Measurements from ENCODE around the gene SLC35F4. TPM values are rescaled to one million over a fixed set of nuclear protein-coding genes. Genes with fewer than 3 reads are reported as not detected.

SLC35F4 gene
- polyA plus RNA-seq, 1 donor from 2014 or later, result 21.0 TPM

- Histone ChIP-seq H3K9me2 (ENCODE audit: insufficient read depth, low read length) (no peaks in the 10 kb centered on the region), H4K20me1 (ENCODE audit: insufficient read depth) (no peaks in the 10 kb centered on the region), H3K4me2 (ENCODE audit: low read length) (no peak overlapping the region), H3K4me3 (ENCODE audit: low read length) (no peak overlapping the region), H3K36me3 (ENCODE audit: insufficient read depth, low read length) (no peaks in the 10 kb centered on the region), H3K27me3 (ENCODE audit: insufficient read depth, low read depth, low read length) (no peaks in the 10 kb centered on the region), H2AFZ (ENCODE audit: low read depth, low read length) (no peak overlapping the region), H3K9me3 (ENCODE audit: low read length) (no peaks in the 10 kb centered on the region), H3K9ac (ENCODE audit: low read length) (no peak overlapping the region), H3F3A (ENCODE audit: insufficient read depth, low read length, poor library complexity, severe bottlenecking) (no peaks in the 10 kb centered on the region), H3K27ac (ENCODE audit: low read length) (no peak overlapping the region), H3K79me2 (replicated peaks; ENCODE audit: insufficient read depth, low read length) (no peaks in the 10 kb centered on the region)
- TF ChIP-seq EP300 (conservative IDR thresholded peaks at IDR 0.05; ENCODE audit: poor library complexity, severe bottlenecking), result no peak
- TF ChIP-seq SMC3 (conservative IDR thresholded peaks at IDR 0.05; ENCODE audit: poor library complexity), result no peak
- TF ChIP-seq EZH2 (IDR thresholded peaks at IDR 0.05; ENCODE audit: borderline replicate concordance, insufficient read depth, low read length, poor library complexity, severe bottlenecking), result no peak
- TF ChIP-seq, protein P1, sequence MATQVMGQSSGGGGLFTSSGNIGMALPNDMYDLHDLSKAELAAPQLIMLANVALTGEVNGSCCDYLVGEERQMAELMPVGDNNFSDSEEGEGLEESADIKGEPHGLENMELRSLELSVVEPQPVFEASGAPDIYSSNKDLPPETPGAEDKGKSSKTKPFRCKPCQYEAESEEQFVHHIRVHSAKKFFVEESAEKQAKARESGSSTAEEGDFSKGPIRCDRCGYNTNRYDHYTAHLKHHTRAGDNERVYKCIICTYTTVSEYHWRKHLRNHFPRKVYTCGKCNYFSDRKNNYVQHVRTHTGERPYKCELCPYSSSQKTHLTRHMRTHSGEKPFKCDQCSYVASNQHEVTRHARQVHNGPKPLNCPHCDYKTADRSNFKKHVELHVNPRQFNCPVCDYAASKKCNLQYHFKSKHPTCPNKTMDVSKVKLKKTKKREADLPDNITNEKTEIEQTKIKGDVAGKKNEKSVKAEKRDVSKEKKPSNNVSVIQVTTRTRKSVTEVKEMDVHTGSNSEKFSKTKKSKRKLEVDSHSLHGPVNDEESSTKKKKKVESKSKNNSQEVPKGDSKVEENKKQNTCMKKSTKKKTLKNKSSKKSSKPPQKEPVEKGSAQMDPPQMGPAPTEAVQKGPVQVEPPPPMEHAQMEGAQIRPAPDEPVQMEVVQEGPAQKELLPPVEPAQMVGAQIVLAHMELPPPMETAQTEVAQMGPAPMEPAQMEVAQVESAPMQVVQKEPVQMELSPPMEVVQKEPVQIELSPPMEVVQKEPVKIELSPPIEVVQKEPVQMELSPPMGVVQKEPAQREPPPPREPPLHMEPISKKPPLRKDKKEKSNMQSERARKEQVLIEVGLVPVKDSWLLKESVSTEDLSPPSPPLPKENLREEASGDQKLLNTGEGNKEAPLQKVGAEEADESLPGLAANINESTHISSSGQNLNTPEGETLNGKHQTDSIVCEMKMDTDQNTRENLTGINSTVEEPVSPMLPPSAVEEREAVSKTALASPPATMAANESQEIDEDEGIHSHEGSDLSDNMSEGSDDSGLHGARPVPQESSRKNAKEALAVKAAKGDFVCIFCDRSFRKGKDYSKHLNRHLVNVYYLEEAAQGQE (IDR thresholded peaks at IDR 0.05; ENCODE audit: borderline replicate concordance), result no peak
These were observed 69.3 kb downstream of the SLC35F4 start for GRCh38 chr14:57796556-57796955.

DNA sequence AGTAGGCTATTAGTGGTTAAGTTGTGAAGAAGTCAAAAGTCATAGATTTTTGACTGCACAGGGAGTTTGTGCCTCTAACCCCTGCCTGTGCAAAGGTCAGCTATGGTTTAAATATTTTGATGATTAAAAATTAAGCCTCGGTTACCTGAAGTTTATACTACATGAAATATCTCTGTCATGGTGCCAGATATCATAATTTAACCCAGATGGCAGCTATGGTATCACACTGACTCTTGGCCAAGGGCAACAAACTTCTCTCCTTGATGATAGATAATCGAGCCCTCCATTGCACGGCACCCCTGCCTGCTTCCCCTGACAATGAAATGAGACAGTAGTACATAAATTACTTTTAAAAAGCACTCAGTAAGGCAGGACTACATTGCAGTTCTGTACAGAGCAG is 80.8 kb downstream of the SLC35F4 start:
- H3K4me2 ChIP-seq (ENCODE audit: low read length), result no peak overlapping the region
- H3K9me2 ChIP-seq (ENCODE audit: insufficient read depth, low read length), result no peaks in the 10 kb centered on the region
- H4K20me1 ChIP-seq (ENCODE audit: insufficient read depth), result no peaks in the 10 kb centered on the region
- H3K27me3 ChIP-seq (ENCODE audit: insufficient read depth, low read depth, low read length), result no peaks in the 10 kb centered on the region
- H3K36me3 ChIP-seq (ENCODE audit: insufficient read depth, low read length), result no peaks in the 10 kb centered on the region
- TF ChIP-seq, protein P1 (IDR thresholded peaks at IDR 0.05; ENCODE audit: borderline replicate concordance), result no peak
- TF ChIP-seq MXI1 (conservative IDR thresholded peaks at IDR 0.05; ENCODE audit: poor library complexity, severe bottlenecking) (no peak), POLR2AphosphoS5 (IDR thresholded peaks at IDR 0.05) (no peak), CTCF (IDR thresholded peaks at IDR 0.05; ENCODE audit: poor library complexity, severe bottlenecking) (no peak), EP300 (conservative IDR thresholded peaks at IDR 0.05; ENCODE audit: poor library complexity, severe bottlenecking) (no peak), SMC3 (conservative IDR thresholded peaks at IDR 0.05; ENCODE audit: poor library complexity) (no peak), RAD21 (conservative IDR thresholded peaks at IDR 0.05) (no peak)
- H3K4me3 ChIP-seq (ENCODE audit: low read length), result no peak overlapping the region
- no peak overlapping the region for H3K27ac ChIP-seq (ENCODE audit: low read length)
- H3K9me3 ChIP-seq (ENCODE audit: low read length), result peaks cover 5% of the 10 kb centered on the region
- no peak overlapping the region for H3K9ac ChIP-seq (ENCODE audit: low read length)
- H3K79me2 ChIP-seq (replicated peaks; ENCODE audit: insufficient read depth, low read length), result no peaks in the 10 kb centered on the region
- H2AFZ ChIP-seq (ENCODE audit: low read depth, low read length), result no peak overlapping the region
- no peaks in the 10 kb centered on the region for H3F3A ChIP-seq (ENCODE audit: insufficient read depth, low read length, poor library complexity, severe bottlenecking)

Data from neural cell (in vitro differentiated cells).